Gastroesophageal sphincter (tissue), 3 donors: ENCODE data around the gene PRICKLE1.

Source experiments
- POLR2A ChIP-seq, 2 donors: fragments of 450-650 bp; IDR thresholded peaks; one replicate each; pipeline ENCODE4 v1.6.1; 2017; ENCODE audit warnings: antibody characterized with exemption in 2 of 2, mild to moderate bottlenecking in 2 of 2, moderate library complexity in 1 of 2
- TF ChIP-seq, protein P1 (sequence below), 4 experiments: fragments of 200-600 bp in 2 of 4; fragments of 450-650 bp in 2 of 4; sonication (generic) in 1 of 4; IDR thresholded peaks; one replicate each; pipeline ENCODE4 v1.5.1; 2017 to 2019; ENCODE audit warnings: antibody characterized with exemption in 4 of 4, mild to moderate bottlenecking in 2 of 4, moderate library complexity in 2 of 4

DNA sequence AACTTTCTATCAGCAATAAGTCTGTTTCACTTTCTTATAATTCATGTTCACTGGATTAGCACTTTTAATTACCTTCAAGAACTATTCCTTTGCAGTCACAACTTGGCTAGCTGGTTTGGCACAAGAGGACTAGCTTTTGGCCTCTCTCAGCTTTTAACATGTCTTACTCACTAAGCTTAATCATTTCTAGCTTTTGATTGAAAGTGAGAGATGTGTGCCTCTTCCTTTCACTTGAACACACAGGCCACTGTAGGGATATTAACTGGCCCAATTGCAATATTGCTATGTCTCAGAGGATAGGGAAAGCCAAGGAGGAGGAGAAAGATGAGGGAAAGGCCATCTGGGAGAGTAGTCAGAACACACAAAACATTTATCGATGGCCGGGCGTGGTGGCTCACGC, 92.7 kb downstream of the PRICKLE1 start:
- TF ChIP-seq, protein P1, sequence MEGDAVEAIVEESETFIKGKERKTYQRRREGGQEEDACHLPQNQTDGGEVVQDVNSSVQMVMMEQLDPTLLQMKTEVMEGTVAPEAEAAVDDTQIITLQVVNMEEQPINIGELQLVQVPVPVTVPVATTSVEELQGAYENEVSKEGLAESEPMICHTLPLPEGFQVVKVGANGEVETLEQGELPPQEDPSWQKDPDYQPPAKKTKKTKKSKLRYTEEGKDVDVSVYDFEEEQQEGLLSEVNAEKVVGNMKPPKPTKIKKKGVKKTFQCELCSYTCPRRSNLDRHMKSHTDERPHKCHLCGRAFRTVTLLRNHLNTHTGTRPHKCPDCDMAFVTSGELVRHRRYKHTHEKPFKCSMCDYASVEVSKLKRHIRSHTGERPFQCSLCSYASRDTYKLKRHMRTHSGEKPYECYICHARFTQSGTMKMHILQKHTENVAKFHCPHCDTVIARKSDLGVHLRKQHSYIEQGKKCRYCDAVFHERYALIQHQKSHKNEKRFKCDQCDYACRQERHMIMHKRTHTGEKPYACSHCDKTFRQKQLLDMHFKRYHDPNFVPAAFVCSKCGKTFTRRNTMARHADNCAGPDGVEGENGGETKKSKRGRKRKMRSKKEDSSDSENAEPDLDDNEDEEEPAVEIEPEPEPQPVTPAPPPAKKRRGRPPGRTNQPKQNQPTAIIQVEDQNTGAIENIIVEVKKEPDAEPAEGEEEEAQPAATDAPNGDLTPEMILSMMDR (IDR thresholded peaks at IDR 0.05), result no peak
- no peak for TF ChIP-seq POLR2A (IDR thresholded peaks at IDR 0.05)
